Activated CD4-positive, alpha-beta T cell treated with anti-CD3 and anti-CD28 coated beads for 48 hours (primary cell): Measurements from ENCODE around the gene PLEKHG5.
"Not testable (repeated sequence)": the region's sequence is repeated elsewhere in the genome, so short reads cannot be mapped to it uniquely, and the experiment has no call there.

ENCODE experiments used
- DNase-seq: peaks from one replicate; pipeline ENCODE4 v3.0.0-alpha.2; 2020

Gene PLEKHG5

DNA sequence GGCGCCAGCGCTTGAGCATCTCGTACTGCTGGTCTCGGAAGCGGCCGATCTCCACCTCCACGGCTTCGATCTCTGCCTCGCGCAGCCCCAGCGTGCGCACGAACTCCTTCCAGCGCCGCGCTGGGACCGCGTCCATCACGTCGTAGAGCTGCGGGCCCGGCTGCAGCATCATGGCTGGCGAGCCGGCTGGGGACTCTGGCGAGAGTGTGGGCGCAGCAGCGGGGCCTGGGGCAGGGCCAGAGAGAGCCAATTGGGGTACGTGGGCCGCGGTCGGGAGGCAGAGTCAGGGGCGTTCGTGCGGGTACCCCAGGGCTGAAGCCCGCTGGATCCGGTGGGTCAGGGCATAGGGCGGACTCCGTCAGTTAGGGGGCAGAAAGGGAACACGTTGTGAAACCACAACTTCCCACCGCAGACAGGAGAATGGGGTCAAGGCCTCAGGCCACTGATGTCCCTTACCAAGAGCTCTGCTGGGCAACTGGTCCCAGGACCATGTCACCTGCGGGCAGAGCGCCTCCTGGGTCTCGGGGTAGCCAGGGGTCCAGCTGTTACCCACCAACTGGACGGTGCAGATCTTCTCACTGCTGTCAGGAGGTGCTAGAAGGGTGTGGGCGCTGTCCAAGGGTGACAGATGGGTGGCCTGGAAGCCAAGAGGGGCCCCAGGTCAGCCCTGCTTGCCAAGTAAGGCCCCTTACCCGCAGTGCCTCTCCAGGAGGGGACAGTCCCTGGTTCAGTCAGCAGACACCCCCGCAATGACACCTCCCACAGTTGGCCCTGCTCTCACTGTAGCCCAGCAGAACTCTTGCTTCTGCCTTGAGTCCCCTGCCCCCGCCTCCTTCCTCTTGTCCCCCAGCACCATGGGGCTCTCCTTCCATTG lies 29.7 kb downstream of the PLEKHG5 start:
- no peak for DNase-seq

DNA sequence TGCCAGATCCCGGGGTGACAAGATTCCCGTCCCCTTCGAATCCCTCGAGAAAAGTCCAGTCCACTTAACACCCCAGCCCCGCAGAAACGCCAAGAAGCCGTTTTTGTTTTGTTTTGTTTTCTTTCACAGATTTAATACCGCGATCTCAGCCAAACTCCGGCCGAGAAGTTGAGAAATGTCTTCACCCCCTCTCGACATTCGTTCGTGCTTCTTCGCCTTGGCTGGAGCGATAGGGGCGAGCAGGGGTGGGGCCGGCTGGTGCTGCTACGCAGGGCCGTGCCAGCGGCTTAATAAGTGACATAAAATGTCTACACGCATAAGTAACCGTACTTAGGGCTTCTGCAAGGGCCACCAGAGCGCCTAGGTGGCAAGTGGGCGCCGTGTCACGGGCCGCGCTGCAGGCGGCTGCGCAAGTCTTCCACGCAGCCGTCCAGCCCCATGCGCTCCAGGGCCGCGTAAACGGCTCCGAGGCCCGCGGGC lies 30.4 kb downstream of the PLEKHG5 start:
- DNase-seq: no peak

DNA sequence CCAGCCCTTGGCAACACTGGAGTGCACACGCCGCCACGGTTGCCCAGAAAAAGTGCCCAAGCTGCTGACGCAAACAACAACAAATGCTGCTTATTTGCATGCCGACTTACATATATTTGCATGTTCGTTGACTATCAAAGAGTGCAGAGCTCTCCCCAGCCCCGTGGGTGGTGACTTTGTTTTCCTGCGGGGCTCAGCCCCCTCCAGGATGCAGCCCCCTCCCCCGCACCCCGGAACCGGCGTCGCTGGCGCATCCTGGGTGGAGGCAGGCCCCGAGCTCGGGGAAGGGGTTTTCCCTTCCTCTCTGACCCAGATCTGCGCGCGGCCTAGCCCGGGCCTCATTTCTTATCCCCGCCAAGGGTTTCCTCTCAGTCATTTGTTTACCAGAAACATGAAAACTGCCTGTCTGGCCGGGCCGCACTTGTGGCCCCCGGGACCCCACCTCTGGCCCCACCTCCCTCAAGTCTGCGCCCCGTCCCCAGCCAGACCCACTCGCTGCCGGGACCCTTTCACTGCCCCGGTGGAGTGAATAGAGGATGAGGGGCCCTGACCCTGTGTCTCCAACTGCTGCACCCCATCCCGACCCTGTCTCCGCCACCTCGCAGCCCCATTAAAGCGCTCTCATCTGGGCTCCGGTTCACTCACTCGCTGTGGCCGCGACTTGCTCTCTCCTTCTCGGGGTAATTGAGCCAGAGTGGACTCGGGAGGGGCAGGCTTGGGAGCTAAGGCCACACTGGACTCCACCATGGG lies 31.0 kb downstream of the PLEKHG5 start:
- peak; percentile 84 for DNase-seq

DNA sequence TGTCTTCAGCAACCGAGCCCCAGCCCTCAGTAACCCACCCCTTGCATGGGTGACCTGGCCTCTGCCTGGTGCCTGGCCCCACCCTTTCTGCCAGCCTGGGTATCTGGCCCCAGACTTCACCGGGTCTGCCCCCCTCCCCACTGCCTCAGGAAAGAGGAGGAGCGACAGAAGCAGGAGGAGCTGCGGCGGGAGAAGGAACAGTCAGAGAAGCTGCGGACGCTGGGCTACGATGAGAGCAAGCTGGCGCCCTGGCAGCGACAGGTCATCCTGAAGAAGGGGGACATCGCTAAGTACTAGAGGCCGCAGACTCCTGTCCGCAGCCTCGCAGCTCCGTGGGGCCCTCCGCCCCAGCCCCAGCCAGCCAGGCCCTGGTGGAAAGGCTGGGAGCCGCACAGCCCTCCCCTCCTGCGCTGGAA lies 31.6 kb downstream of the PLEKHG5 start:
- peak; percentile 55 for DNase-seq

DNA sequence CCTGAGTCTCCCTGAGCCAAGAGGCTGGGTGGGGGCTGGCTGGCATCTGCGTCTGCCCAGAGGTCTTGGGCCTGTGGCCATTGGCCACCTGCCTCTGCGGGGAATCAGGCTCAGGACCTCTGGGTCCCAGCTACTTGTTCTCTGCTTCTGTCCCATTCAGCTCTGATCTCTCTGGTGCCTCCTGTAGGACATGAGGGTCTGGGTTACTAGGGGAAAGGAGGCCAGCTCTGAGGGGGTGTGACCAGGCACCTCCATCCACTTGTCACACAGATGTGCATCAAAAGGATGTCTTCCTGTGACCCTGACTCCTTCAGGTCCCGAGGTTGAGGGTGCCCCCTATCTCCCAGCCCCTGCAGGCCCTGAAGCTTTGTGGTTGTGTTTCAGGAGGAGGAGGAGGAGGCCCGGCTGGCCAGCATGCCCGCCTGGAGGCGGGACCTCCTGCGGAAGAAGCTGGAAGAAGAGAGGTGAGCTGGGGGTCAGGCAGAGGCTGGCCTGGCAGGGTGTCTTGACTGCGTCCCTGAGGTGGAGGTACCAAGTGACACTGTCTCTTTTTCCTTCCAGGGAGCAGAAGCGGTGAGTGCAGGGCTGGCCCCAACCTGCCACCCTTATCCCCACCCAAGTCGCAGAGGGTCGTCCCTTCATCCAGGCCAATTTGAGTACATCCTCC lies 34.5 kb downstream of the PLEKHG5 start:
- DNase-seq: no peak

DNA sequence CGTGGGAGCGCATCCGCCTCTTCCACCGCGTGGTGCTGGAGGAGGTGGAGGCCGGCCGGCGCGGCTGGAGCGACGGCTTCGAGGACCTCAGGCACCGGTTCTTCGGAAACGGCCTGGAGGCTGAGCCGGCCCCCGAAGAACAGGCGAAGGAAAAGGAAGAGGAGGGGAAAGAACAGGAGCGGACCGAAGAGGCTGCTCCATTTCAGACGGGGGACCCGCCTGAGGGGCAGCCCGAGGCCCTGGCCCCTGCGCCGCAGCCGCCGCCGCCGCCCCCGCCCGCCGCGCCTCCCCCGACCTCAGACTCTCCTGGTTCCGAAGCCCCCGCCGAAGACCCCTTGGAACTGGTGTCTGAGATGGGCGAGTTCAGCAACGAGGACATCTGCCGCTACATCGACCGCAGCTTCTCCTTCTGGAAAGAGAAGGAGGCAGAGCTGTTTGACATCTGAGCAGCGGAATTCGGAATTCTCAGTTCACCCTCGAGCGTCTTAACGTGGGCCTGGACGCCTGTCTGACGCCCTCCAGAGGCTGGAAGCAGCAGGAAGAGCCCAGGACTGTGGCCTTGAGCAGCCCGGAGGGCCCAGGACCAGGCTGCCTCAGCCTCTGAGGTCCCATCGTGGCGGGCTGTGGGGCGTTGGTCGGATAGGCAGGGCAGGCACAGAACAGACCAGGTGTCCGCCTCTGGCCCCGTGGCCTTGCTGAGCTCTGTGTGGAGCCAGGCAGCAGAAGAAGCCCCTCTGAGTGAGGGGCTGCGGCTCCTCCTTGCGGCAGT lies 35.5 kb downstream of the PLEKHG5 start:
- not testable (repeated sequence) for DNase-seq

DNA sequence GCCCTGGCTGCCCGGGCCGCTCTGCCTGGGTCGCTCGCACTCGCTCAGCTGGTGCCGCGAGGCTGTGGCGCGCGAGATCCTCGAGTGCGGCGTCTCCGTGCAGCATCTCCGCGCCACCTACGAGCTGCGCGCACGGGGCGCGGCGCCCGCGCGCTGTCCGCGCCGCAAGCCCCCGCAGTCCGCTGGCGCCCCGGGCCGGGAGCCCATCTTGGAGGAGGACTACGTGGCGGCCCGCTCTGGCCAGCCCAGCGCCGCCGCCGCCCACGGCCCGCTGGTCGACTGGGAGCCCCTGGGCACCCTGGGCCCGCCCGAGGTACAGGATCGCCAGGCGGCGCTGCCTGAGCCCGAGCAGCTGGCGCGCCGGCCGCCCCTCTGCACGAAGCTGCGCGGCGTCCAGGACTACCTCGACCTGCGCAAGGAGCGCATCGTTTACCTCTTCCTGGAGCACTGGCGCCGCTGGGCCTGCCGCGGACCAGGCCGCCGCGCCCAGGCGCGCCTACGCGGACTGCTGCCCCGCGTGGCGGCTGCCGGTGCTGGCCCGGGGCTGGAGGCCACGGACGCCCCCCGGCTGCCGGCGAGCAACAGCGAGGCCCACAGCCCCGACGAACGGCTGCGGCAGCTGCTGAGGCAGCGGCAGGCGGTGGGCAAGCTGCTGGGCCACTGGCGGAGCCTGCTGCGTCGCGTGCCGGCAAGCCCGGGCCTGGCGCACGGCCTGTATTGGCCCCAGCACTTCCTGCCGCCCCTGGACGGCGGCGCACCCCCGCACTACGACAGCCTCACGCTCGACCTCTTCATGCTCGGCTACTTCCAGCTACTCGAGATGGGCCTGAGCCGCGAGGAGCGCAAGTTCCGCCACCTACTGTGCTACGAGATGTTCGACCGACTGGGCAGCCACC lies 36.4 kb downstream of the PLEKHG5 start:
- peak; percentile 44 for DNase-seq

DNA sequence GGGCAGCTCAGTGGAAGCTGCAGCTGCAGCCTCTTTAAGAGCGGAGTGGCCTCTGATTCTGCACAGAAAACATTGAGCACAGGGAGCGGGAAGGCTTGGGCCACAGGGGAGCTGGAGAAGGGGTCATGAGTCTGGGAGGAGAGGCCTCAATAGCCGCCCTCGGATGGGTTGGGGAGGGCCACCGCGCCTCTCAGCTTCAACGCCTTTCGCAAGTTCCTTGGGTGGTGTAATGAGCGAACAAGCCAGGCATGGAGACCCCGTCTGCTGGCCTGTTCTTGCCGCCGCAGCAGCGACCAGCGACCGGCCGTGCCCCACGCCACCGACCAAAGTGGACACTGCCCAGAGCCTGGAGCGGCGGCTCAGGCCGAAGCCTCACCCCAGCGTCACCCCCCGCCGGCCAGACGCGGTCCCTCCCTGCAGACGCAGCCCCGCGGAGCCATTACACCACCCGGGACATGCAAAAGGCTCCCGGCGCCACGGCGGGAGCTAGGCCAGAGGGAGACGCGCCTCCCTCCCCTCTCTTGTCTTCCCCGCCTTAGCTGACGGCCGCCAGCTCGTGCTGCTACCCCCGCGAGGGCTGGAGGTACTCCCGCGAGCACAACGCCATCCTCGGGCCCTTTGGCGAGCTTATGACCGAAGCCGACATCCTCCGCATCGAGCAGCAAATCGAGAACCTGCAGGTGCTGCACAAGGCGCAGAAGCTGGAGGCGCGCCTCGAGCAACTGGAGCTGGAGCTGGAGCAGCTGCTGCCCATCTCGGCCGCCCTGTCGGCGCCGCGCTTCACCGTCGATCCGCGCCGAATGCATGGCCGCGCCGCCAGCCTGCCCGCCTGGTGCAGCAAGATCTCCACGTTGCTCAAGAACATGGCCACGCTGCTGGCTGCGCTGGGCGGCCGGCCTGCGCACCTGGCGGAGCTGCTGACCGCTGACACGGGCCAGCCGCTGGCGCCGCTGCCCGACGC lies 37.3 kb downstream of the PLEKHG5 start:
- peak; percentile 38 for DNase-seq

DNA sequence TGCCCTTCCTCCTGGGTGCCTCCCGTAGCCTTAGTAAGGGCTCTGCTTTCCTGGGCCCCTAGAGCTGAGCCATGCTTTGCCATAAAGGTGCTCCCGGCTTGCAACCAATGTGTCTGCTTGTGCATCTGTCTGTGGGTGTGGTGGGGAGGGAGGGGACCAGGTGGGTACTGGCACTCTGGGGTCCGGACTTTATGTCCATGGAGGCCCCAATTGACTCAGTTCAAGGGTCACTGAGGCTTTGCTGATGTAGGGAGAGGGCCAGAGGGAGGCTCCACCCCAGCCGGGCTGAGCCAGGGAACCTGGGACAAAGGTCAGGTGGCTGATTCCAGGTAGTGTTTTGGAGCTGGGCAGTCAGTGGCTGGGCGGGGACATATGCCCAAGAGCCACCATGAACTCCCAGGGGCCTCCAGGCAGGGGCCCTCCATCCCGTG lies 40.5 kb downstream of the PLEKHG5 start:
- DNase-seq: no peak

DNA sequence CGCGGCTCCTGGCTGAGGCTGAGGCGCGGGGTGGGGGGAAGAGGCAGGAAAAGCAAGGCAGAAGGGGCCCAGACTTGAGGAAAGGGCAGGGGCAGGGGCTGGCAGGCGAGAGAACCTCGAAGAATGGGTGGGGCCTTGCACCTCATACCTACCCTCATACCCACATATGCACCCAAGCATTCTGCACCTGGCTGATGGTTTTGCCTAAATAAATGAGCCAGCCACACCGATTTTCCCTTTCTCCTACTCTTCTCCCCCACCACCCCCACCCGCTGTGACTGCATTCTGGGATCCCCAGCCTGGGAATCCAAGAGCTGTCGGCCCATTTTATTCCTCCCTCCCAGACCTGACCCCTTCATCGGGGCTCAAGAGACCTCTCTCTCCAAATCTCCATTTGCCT lies 41.0 kb downstream of the PLEKHG5 start:
- not testable (repeated sequence) for DNase-seq

DNA sequence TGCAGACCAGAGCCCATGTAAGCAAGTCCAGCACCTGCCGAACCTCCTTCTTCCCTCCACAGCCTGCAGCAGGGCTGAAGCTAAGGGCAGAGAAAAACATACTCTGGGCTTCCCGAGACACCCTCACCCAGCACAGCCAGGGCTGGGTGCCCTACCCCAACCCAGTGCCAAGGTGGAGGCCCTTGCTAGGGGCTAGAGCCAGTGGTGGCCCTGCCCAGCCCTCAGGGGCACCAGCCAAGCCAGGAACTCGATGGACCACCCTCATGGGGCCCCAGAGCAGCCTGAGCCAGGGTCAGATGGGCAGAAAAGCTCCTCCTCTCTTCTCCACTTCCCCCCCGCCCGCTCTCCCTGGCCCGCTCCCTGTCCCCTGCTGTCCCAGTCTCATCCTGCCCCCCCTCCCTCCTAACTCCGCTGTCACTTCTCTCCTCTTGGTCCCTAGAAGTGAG lies 41.4 kb downstream of the PLEKHG5 start:
- DNase-seq: no peak

DNA sequence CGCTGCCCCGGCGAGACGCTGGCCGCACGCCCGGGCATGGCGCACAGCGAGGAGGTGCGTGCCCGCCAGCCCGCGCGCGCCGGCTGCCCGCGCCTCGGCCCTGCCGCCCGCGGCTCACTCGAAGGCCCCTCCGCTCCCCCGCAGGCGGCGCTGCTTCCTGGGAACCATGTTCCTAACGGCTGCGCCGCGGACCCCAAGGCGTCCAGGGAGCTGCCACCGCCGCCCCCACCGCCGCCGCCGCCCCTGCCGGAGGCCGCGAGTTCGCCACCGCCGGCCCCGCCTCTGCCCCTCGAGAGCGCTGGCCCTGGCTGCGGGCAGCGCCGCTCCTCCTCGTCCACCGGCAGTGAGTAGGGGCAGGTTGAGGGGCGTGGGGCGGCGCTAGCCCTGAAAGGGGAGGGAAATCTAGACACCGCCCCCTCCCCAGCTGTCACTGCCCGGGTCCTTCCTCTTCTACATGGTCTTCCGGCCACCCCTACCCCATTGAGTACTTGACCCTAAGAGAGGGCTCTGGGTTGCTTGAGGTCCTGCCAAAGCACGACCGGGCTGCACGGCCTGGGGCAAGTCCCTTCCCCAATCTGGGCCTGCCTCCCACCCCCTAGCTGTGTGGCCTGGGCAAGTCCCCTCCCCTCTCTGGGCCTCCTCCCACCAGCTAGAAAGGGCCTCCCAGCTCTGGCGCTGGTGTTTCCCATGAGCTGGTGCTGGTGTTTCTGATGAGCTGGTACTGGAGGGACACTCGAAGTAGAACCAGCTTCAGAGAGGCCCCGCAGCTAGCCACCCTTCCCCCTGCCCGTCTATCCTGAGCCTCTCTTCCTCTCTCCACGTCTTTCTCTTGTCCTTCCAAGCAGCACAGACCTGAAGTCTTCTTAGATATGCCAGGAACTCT lies 42.5 kb downstream of the PLEKHG5 start:
- DNase-seq: no peak

DNA sequence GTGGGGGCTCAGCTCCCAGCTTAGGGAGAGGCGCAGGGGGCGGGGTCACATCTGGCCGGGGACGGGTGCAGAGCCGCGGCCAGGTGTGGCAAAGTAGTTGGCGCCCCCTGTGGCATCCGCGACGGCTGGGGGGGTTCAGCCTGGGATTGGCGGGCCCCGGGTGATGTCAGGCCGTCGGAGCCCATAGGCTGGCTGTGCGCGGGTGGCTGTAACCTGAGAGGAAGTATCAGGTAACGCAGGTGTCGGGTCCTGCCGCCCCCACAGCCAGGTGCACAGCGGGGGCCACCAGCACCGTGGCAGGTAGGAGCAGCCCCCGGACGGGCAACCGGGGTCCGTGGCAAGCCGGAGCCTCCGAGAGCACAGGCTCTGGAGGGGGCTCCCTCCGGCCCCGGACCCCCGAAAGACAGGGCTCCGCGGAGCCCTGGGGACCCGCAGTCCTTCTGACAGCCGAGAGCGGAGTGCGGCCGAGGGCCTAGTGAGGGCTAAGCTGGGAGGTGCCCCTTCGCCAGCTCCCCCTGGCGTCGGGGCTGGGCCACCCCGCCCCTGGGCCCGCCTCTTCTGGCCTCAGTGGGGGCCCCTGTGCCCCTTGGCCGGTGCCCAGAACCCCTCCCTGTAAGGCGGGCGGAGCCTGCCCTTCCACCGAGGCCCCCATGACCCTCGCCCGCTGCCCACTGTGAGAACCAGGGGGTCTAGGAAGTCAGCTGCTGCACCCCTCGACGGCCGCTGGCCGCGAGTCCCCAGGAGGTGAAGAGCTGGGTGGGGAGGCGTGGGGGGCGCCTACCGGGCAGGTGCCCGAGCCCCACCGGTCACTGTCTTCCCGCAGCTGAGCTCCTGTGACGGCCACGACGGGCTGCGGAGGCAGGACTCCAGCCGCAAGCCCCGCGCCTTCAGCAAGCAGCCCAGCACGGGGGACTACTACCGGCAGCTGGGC lies 43.4 kb downstream of the PLEKHG5 start:
- DNase-seq: no peak

DNA sequence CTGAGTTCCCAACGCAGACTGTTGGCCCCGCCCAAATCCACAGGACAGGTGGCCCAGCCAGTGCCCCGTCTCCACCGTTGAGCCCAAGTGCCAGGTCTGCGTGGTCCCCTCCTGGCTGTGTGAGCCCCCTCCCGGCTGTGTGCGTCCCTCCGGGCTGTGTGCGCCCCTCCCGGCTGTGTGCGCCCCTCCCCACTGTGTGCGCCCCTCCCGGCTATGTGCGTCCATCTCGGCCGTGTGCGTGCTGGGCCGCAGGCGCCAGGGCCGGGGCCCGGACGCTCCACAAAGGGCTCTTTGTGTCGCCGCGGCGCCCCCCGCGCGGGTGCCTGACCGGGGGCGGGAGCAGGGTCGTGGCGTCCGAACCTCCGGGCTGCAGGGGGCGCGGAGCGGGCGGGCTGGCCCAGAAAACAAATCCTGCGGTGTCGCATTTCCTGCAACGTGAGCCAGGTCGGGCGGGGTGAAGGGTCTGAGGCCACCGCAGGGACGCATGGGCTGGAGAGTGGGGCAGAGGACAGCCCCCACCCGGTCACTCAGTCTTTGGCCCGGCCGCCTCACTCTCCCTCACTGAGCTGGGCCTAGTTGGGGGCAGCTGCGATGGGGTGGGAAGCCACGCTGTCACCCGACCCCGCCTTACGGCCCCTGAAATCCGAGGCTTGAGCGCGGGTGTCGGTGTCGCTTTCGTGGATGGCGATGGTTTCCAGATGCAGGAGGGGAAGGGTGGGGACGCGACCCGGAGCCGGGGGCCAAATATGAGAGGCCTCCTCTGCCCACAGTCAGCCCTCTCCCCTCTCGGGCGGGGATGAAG lies 44.2 kb downstream of the PLEKHG5 start:
- DNase-seq: no peak

DNA sequence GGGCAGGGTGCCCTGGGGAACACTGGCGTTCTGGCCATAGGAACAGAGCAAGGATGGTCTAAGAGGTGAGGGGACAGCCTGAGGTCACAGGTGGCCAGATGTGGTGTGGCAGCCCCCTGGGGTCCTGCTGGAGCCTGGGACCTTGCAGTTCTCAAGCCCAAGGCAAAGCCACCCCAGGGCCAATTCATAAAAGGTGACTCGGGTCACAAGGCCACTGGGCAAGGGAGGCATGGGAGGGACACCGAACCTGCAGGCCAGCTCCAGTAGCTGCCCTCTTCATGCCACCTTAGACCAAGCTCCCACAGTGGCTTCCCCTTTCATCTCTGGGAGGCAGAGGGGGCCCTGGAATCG lies 44.8 kb downstream of the PLEKHG5 start:
- no peak for DNase-seq

DNA sequence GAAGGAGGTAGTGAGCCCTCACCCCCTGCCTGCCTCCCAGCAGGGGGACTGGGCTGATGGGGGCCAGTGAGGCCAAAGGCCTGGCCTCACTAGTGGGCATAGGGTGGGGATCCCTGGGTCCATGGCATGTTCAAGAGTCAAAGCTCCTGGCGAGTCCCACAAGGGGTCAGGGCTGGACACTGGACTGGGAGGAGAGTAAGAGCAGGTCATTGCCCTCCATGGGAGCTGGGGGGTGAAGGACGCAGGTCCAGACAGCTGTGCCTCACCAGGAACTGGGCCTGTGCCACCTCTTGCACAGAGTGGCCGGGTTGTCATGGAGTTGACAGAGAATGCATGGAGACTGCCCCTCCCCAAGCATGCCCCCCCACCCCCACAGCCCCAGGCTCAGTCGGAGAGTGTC lies 45.5 kb downstream of the PLEKHG5 start:
- not testable (repeated sequence) for DNase-seq
